Loucy (cell line): ENCODE measurements around the gene PAX2.

ENCODE experiments used
- EZH2phosphoT487 ChIP-seq: fragments of 200-600 bp; IDR thresholded peaks from 2 replicates; pipeline ENCODE4 v1.6.1; 2018; ENCODE audit warnings: antibody characterized with exemption, mild to moderate bottlenecking, moderate library complexity, borderline replicate concordance
- TF ChIP-seq, protein P1 (sequence below): fragments of 200-600 bp; sonication (generic); conservative IDR thresholded peaks from 2 replicates; pipeline ENCODE4 v1.5.1; 2014; ENCODE audit warnings: mild to moderate bottlenecking, antibody characterized with exemption, low read length

- TF ChIP-seq, protein P1, sequence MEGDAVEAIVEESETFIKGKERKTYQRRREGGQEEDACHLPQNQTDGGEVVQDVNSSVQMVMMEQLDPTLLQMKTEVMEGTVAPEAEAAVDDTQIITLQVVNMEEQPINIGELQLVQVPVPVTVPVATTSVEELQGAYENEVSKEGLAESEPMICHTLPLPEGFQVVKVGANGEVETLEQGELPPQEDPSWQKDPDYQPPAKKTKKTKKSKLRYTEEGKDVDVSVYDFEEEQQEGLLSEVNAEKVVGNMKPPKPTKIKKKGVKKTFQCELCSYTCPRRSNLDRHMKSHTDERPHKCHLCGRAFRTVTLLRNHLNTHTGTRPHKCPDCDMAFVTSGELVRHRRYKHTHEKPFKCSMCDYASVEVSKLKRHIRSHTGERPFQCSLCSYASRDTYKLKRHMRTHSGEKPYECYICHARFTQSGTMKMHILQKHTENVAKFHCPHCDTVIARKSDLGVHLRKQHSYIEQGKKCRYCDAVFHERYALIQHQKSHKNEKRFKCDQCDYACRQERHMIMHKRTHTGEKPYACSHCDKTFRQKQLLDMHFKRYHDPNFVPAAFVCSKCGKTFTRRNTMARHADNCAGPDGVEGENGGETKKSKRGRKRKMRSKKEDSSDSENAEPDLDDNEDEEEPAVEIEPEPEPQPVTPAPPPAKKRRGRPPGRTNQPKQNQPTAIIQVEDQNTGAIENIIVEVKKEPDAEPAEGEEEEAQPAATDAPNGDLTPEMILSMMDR = no peak
- no peak for TF ChIP-seq EZH2phosphoT487
Measured at GRCh38 chr10:100823194-100823593, 77.8 kb downstream of the PAX2 start.
